SK-N-SH treated with all-trans-retinoic acid at 6 μM for 48 hours (cell line): Measurements from ENCODE around the gene RALBP1.

ENCODE experiments used
- ATAC-seq: fragments of 200-7000 bp; cut with Tn5 transposase; 3 replicates; pipeline ENCODE4 v1.9.1; 2020; ENCODE audit warnings: mild to moderate bottlenecking, moderate library complexity
- ARNTL ChIP-seq: fragments of 450-650 bp; formaldehyde crosslinking; IDR thresholded peaks from 2 replicates; pipeline ENCODE4 v1.5.0; 2020; ENCODE audit warnings: low read depth, mild to moderate bottlenecking, moderate library complexity, borderline replicate concordance
- BACH2 ChIP-seq: fragments of 250-450 bp; sonication (Bioruptor Pico); IDR thresholded peaks from 2 replicates; pipeline ENCODE4 v1.9.0; 2021; ENCODE audit warnings: mild to moderate bottlenecking, borderline replicate concordance
- ESRRG ChIP-seq: fragments of 250-450 bp; sonication (Bioruptor Pico); IDR thresholded peaks from 2 replicates; pipeline ENCODE4 v1.6.1; 2021; ENCODE audit warnings: mild to moderate bottlenecking
- GLIS3 ChIP-seq: fragments of 250-450 bp; sonication (Bioruptor Pico); IDR thresholded peaks from 2 replicates; pipeline ENCODE4 v1.5.0; 2020; ENCODE audit warnings: mild to moderate bottlenecking, moderate library complexity
- ISL1 ChIP-seq: fragments of 250-450 bp; sonication (Bioruptor Pico); IDR thresholded peaks from 2 replicates; pipeline ENCODE4 v2.1.2; 2022; ENCODE audit warnings: mild to moderate bottlenecking, moderate library complexity
- OSR1 ChIP-seq: fragments of 250-450 bp; sonication (Bioruptor Pico); IDR thresholded peaks from 2 replicates; pipeline ENCODE4 v1.8.0; 2022; ENCODE audit warnings: moderate library complexity, mild to moderate bottlenecking, inconsistent platforms
- PPARA ChIP-seq: fragments of 250-450 bp; sonication (Bioruptor Pico); IDR thresholded peaks from 2 replicates; pipeline ENCODE4 v1.5.0; 2020; ENCODE audit warnings: mild to moderate bottlenecking, borderline replicate concordance
- RARB ChIP-seq: fragments of 250-450 bp; sonication (Bioruptor Pico); IDR thresholded peaks from 2 replicates; pipeline ENCODE4 v1.8.0; 2021; ENCODE audit warnings: mild to moderate bottlenecking, moderate library complexity
- SNAI2 ChIP-seq: fragments of 250-450 bp; sonication (Bioruptor Pico); IDR thresholded peaks from 2 replicates; pipeline ENCODE4 v1.5.0; 2020; ENCODE audit warnings: mild to moderate bottlenecking, moderate library complexity
- TCF4 ChIP-seq: fragments of 250-450 bp; sonication (Bioruptor Pico); IDR thresholded peaks from 2 replicates; pipeline ENCODE4 v1.8.0; 2021; ENCODE audit warnings: mild to moderate bottlenecking, moderate library complexity, borderline replicate concordance
- TOX ChIP-seq: fragments of 250-450 bp; sonication (Bioruptor Pico); IDR thresholded peaks from 2 replicates; pipeline ENCODE4 v1.8.0; 2021; ENCODE audit warnings: mild to moderate bottlenecking, moderate library complexity, borderline replicate concordance
- ZC3H10 ChIP-seq: fragments of 250-450 bp; sonication (Bioruptor Pico); IDR thresholded peaks from 2 replicates; pipeline ENCODE4 v1.5.1; 2021; ENCODE audit warnings: mild to moderate bottlenecking, moderate library complexity
- ZFP3 ChIP-seq: fragments of 250-450 bp; sonication (Bioruptor Pico); IDR thresholded peaks from 2 replicates; pipeline ENCODE4 v1.5.0; 2020; ENCODE audit warnings: mild to moderate bottlenecking, moderate library complexity
- ZFP30 ChIP-seq: fragments of 450-650 bp; formaldehyde crosslinking; IDR thresholded peaks from 2 replicates; pipeline ENCODE4 v1.5.0; 2022; ENCODE audit warnings: mild to moderate bottlenecking, moderate library complexity
- ZNF565 ChIP-seq: fragments of 450-650 bp; formaldehyde crosslinking; conservative IDR thresholded peaks from 2 replicates; pipeline ENCODE4 v1.5.0; 2020; ENCODE audit warnings: low read depth, mild to moderate bottlenecking, moderate library complexity
- ZNF70 ChIP-seq: fragments of 450-650 bp; formaldehyde crosslinking; IDR thresholded peaks from 2 replicates; pipeline ENCODE4 v1.5.0; 2020; ENCODE audit warnings: mild to moderate bottlenecking, moderate library complexity
- ZNF8 ChIP-seq: fragments of 450-650 bp; formaldehyde crosslinking; IDR thresholded peaks from 2 replicates; pipeline ENCODE4 v1.5.0; 2020; ENCODE audit warnings: mild to moderate bottlenecking, moderate library complexity
- TF ChIP-seq, protein P1 (sequence below): fragments of 250-450 bp; sonication (Bioruptor Pico); IDR thresholded peaks from 2 replicates; pipeline ENCODE4 v1.5.1; 2021; ENCODE audit warnings: mild to moderate bottlenecking, moderate library complexity
- TF ChIP-seq, protein P2 (sequence below): fragments of 250-450 bp; sonication (Bioruptor Pico); IDR thresholded peaks from 2 replicates; pipeline ENCODE4 v1.5.1; 2020; ENCODE audit warnings: low read depth, mild to moderate bottlenecking, moderate library complexity
- TF ChIP-seq, protein P3 (sequence below): fragments of 250-450 bp; sonication (Bioruptor Pico); IDR thresholded peaks from 2 replicates; pipeline ENCODE4 v1.5.0; 2020; ENCODE audit warnings: mild to moderate bottlenecking, moderate library complexity
- TF ChIP-seq, protein P4 (sequence below): fragments of 250-450 bp; sonication (Bioruptor Pico); IDR thresholded peaks from 2 replicates; pipeline ENCODE4 v1.8.0; 2021; ENCODE audit warnings: low read depth, mild to moderate bottlenecking, moderate library complexity, borderline replicate concordance

RALBP1 gene

DNA sequence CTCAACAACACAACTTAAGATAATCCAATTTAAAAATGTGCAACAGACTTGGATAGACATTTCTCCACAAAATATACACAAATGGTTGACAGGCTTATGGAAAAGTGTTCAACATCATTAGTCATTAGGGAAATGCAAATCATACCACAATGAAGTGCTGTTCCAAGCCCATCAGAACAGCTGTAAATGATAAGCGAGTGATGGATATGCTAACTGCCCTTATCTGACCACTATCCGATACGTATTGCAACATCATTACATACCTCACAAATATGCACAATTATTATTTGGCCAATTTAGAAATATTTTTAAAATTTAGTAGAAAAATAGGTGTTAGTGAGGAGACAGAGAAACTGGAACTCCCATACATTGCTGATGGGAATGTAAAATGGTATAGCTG is 76.9 kb downstream of the RALBP1 start:
- TF ChIP-seq, protein P1, sequence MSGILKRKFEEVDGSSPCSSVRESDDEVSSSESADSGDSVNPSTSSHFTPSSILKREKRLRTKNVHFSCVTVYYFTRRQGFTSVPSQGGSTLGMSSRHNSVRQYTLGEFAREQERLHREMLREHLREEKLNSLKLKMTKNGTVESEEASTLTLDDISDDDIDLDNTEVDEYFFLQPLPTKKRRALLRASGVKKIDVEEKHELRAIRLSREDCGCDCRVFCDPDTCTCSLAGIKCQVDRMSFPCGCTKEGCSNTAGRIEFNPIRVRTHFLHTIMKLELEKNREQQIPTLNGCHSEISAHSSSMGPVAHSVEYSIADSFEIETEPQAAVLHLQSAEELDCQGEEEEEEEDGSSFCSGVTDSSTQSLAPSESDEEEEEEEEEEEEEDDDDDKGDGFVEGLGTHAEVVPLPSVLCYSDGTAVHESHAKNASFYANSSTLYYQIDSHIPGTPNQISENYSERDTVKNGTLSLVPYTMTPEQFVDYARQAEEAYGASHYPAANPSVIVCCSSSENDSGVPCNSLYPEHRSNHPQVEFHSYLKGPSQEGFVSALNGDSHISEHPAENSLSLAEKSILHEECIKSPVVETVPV: no peak
- TF ChIP-seq ZNF565 (no peak), TOX (CRISPR knock-in tag) (no peak), SNAI2 (CRISPR knock-in tag) (no peak), ZNF70 (CRISPR knock-in tag) (no peak), ARNTL (CRISPR knock-in tag) (no peak), TCF4 (CRISPR knock-in tag) (no peak), PPARA (CRISPR knock-in tag) (no peak), ZC3H10 (CRISPR knock-in tag) (no peak), ZFP30 (CRISPR knock-in tag) (no peak), GLIS3 (CRISPR knock-in tag) (no peak), RARB (CRISPR knock-in tag) (no peak), ZNF8 (CRISPR knock-in tag) (no peak), ISL1 (CRISPR knock-in tag) (no peak), OSR1 (CRISPR knock-in tag) (no peak)
- TF ChIP-seq, protein P2, sequence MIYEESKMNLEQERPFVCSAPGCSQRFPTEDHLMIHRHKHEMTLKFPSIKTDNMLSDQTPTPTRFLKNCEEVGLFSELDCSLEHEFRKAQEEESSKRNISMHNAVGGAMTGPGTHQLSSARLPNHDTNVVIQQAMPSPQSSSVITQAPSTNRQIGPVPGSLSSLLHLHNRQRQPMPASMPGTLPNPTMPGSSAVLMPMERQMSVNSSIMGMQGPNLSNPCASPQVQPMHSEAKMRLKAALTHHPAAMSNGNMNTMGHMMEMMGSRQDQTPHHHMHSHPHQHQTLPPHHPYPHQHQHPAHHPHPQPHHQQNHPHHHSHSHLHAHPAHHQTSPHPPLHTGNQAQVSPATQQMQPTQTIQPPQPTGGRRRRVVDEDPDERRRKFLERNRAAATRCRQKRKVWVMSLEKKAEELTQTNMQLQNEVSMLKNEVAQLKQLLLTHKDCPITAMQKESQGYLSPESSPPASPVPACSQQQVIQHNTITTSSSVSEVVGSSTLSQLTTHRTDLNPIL: no peak
- TF ChIP-seq, protein P3, sequence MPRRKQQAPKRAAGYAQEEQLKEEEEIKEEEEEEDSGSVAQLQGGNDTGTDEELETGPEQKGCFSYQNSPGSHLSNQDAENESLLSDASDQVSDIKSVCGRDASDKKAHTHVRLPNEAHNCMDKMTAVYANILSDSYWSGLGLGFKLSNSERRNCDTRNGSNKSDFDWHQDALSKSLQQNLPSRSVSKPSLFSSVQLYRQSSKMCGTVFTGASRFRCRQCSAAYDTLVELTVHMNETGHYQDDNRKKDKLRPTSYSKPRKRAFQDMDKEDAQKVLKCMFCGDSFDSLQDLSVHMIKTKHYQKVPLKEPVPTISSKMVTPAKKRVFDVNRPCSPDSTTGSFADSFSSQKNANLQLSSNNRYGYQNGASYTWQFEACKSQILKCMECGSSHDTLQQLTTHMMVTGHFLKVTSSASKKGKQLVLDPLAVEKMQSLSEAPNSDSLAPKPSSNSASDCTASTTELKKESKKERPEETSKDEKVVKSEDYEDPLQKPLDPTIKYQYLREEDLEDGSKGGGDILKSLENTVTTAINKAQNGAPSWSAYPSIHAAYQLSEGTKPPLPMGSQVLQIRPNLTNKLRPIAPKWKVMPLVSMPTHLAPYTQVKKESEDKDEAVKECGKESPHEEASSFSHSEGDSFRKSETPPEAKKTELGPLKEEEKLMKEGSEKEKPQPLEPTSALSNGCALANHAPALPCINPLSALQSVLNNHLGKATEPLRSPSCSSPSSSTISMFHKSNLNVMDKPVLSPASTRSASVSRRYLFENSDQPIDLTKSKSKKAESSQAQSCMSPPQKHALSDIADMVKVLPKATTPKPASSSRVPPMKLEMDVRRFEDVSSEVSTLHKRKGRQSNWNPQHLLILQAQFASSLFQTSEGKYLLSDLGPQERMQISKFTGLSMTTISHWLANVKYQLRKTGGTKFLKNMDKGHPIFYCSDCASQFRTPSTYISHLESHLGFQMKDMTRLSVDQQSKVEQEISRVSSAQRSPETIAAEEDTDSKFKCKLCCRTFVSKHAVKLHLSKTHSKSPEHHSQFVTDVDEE (CRISPR knock-in tag): no peak
- no peak for ATAC-seq

DNA sequence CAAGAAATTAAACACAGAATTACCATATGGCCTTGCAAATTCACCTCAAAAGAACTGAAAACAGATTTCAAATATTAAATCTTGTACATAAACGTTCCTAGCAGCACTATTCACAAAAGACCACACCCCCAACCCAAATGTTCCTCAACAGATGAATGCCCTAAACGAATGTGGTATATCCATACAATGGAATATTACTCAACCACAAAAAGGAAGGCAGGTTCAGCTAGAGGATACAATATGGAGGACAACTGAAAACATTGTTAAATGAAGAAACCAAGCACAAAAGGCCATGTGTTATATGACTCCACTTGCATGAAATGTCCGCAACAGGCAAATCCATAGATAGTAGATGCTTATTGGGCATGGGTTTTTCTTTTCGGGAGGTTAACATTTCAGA is 77.3 kb downstream of the RALBP1 start:
- no peak for ATAC-seq
- peak; percentile 99 for TF ChIP-seq ZNF8 (CRISPR knock-in tag)
- TF ChIP-seq ZFP30 (CRISPR knock-in tag): no peak
- TF ChIP-seq OSR1 (CRISPR knock-in tag): no peak
- no peak for TF ChIP-seq ZC3H10 (CRISPR knock-in tag)
- TF ChIP-seq ISL1 (CRISPR knock-in tag): no peak
- no peak for TF ChIP-seq TCF4 (CRISPR knock-in tag)
- TF ChIP-seq, protein P4, sequence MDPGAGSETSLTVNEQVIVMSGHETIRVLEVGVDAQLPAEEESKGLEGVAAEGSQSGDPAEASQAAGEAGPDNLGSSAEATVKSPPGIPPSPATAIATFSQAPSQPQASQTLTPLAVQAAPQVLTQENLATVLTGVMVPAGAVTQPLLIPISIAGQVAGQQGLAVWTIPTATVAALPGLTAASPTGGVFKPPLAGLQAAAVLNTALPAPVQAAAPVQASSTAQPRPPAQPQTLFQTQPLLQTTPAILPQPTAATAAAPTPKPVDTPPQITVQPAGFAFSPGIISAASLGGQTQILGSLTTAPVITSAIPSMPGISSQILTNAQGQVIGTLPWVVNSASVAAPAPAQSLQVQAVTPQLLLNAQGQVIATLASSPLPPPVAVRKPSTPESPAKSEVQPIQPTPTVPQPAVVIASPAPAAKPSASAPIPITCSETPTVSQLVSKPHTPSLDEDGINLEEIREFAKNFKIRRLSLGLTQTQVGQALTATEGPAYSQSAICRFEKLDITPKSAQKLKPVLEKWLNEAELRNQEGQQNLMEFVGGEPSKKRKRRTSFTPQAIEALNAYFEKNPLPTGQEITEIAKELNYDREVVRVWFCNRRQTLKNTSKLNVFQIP (CRISPR knock-in tag): no peak
- no peak for TF ChIP-seq ESRRG

GRCh38 chr18:9557250-9557943 is 82.1 kb downstream of the RALBP1 start:
- ATAC-seq: no peak
- TF ChIP-seq, protein P3 (CRISPR knock-in tag): no peak
- TF ChIP-seq TCF4 (CRISPR knock-in tag): no peak
- TF ChIP-seq GLIS3 (CRISPR knock-in tag): no peak
- no peak for TF ChIP-seq BACH2 (CRISPR knock-in tag)
- TF ChIP-seq ZC3H10 (CRISPR knock-in tag): no peak
- no peak for TF ChIP-seq ZNF70 (CRISPR knock-in tag)
- no peak for TF ChIP-seq ZFP3 (CRISPR knock-in tag)
- TF ChIP-seq ZFP30 (CRISPR knock-in tag): no peak
- TF ChIP-seq RARB (CRISPR knock-in tag): no peak
- TF ChIP-seq ARNTL (CRISPR knock-in tag): no peak
- TF ChIP-seq PPARA (CRISPR knock-in tag): no peak
- TF ChIP-seq ISL1 (CRISPR knock-in tag): no peak
- no peak for TF ChIP-seq ZNF565
